K562 (cell line): ENCODE results near the gene INCA1. TPM values are rescaled to one million over a fixed set of nuclear protein-coding genes. Genes with fewer than 3 reads are reported as not detected.

Source experiments
- CBX2 ChIP-seq: fragments of 200-600 bp; sonication (generic); IDR thresholded peaks from one replicate; pipeline ENCODE4 v1.6.1; 2012; ENCODE audit warnings: mild to moderate bottlenecking, low read length, inconsistent platforms; ENCODE audit not compliant: insufficient read depth, poor library complexity, severe bottlenecking
- COPS2 ChIP-seq: fragments of 450-650 bp; conservative IDR thresholded peaks from 2 replicates; pipeline ENCODE4 v1.6.1; 2016; ENCODE audit warnings: mild to moderate bottlenecking, moderate library complexity
- CTCF ChIP-seq, 3 experiments: IDR thresholded peaks in 2 of 3; conservative IDR thresholded peaks in 1 of 3; 2 replicates each; pipeline ENCODE4 v1.5.1; 2011 to 2012; ENCODE audit warnings: low read length in 3 of 3, mild to moderate bottlenecking in 3 of 3, control low read depth in 2 of 3, improper control_type of control experiment in 1 of 3, inconsistent platforms in 1 of 3, low read depth in 1 of 3, mixed read lengths in 1 of 3, moderate library complexity in 1 of 3; ENCODE audit not compliant: insufficient read depth in 2 of 3
- CUX1 ChIP-seq: fragments of 200-800 bp; sonication (Bioruptor generic); IDR thresholded peaks from 2 replicates; pipeline ENCODE4 v1.6.1; 2016; ENCODE audit warnings: missing genetic modification characterization, missing compliant biosample characterization
- KDM2B ChIP-seq: fragments of 250-450 bp; sonication (Bioruptor Pico); IDR thresholded peaks from 2 replicates; pipeline ENCODE4 v1.8.0; 2021; ENCODE audit warnings: mild to moderate bottlenecking, moderate library complexity
- SAFB2 ChIP-seq: fragments of 200-400 bp; formaldehyde crosslinking; IDR thresholded peaks from 2 replicates; pipeline ENCODE4 v1.6.1; 2018; ENCODE audit warnings: borderline replicate concordance, low read length, low read depth, moderate library complexity; ENCODE audit not compliant: severe bottlenecking
- SREBF2 ChIP-seq: sonication (generic); formaldehyde crosslinking; IDR thresholded peaks from 2 replicates; pipeline ENCODE4 v1.4.0; 2020; ENCODE audit warnings: mild to moderate bottlenecking, missing genetic modification reagents
- ZNF699 ChIP-seq: fragments of 250-450 bp; sonication (Bioruptor Pico); IDR thresholded peaks from 2 replicates; pipeline ENCODE4 v1.8.0; 2021; ENCODE audit warnings: mild to moderate bottlenecking, moderate library complexity; ENCODE audit not compliant: insufficient replicate concordance
- polyA plus RNA-seq, 8 experiments: library from polyadenylated mRNA; depleted of rRNA in 4 of 8; stranded (reverse) in 5 of 8; unstranded in 3 of 8; fragments of >200 nt; fragmentation: Nextera tagmentation in 2 of 8; fragmentation: Illumina TruSeq in 1 of 8; extraction: Ambion mirVana in 2 of 8; extraction: Trizol in 1 of 8; gene quantifications; 2 replicates each; pipeline versions ENCODE4 v1.2.1 to v1.2.3, GENCODE V29; 2011 to 2014; ENCODE audit warnings: inconsistent platforms in 1 of 8, missing spikeins in 1 of 8
- total RNA-seq, 7 experiments: library from RNA; depleted of rRNA in 6 of 7; stranded (reverse); fragments of >200 nt in 6 of 7; fragmentation: Illumina TruSeq in 2 of 7; extraction: Trizol in 2 of 7; gene quantifications; 2 replicates each; pipeline versions ENCODE4 v1.2.1 to v1.2.3, GENCODE V29; 2011 to 2021; ENCODE audit warnings: low replicate concordance in 1 of 7
- TF ChIP-seq, protein P1 (sequence below): IDR thresholded peaks from 2 replicates; pipeline ENCODE4 v1.6.1; 2016; ENCODE audit warnings: missing genetic modification characterization, missing compliant biosample characterization
- TF ChIP-seq, protein P2 (sequence below), 2 experiments: fragments of 450-650 bp; IDR thresholded peaks; 2 replicates each; pipeline ENCODE4 v1.6.1; 2016
- TF ChIP-seq, protein P3 (sequence below): fragments of 250-450 bp; sonication (Bioruptor Pico); IDR thresholded peaks from 2 replicates; pipeline ENCODE4 v1.4.0; 2020; ENCODE audit warnings: mild to moderate bottlenecking, moderate library complexity, borderline replicate concordance

INCA1 gene
- total and polyA plus RNA-seq, 9 of the 15 experiments (the other 6 are each of a cell fraction or from before 2014, with no cell fraction given), result 0.08 to 0.50 (median 0.13) TPM; not detected in 4

GRCh38 chr17:4939796-4940554 is 57.3 kb downstream of the INCA1 start, which contains the start of the genes RNF167 and SLC25A11 (continued):
- TF ChIP-seq CUX1 (CRISPR knock-in tag), result no peak
- no peak for TF ChIP-seq SAFB2
- peak in 1 of 3 experiments; percentile 21; a peak in 1 of 6 replicates for TF ChIP-seq CTCF (IDR thresholded peaks at IDR 0.05 in 2 of 3, conservative IDR thresholded peaks at IDR 0.05 in 1 of 3; ENCODE audit: insufficient read depth in 2 of 3, low read depth in 1 of 3, low read length in 3 of 3)
- no peak for TF ChIP-seq COPS2
- TF ChIP-seq KDM2B (CRISPR knock-in tag), result no peak
- TF ChIP-seq, protein P1, sequence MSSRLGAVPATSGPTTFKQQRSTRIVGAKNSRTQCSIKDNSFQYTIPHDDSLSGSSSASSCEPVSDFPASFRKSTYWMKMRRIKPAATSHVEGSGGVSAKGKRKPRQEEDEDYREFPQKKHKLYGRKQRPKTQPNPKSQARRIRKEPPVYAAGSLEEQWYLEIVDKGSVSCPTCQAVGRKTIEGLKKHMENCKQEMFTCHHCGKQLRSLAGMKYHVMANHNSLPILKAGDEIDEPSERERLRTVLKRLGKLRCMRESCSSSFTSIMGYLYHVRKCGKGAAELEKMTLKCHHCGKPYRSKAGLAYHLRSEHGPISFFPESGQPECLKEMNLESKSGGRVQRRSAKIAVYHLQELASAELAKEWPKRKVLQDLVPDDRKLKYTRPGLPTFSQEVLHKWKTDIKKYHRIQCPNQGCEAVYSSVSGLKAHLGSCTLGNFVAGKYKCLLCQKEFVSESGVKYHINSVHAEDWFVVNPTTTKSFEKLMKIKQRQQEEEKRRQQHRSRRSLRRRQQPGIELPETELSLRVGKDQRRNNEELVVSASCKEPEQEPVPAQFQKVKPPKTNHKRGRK (tag), result no peak
- no peak for TF ChIP-seq ZNF699 (CRISPR knock-in tag)
- TF ChIP-seq, protein P2, sequence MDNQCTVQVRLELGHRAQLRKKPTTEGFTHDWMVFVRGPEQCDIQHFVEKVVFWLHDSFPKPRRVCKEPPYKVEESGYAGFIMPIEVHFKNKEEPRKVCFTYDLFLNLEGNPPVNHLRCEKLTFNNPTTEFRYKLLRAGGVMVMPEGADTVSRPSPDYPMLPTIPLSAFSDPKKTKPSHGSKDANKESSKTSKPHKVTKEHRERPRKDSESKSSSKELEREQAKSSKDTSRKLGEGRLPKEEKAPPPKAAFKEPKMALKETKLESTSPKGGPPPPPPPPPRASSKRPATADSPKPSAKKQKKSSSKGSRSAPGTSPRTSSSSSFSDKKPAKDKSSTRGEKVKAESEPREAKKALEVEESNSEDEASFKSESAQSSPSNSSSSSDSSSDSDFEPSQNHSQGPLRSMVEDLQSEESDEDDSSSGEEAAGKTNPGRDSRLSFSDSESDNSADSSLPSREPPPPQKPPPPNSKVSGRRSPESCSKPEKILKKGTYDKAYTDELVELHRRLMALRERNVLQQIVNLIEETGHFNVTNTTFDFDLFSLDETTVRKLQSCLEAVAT (IDR thresholded peaks at IDR 0.05), result no peak
- no peak for TF ChIP-seq SREBF2 (CRISPR knock-in tag)
- TF ChIP-seq CBX2, result no peak
- TF ChIP-seq, protein P3, sequence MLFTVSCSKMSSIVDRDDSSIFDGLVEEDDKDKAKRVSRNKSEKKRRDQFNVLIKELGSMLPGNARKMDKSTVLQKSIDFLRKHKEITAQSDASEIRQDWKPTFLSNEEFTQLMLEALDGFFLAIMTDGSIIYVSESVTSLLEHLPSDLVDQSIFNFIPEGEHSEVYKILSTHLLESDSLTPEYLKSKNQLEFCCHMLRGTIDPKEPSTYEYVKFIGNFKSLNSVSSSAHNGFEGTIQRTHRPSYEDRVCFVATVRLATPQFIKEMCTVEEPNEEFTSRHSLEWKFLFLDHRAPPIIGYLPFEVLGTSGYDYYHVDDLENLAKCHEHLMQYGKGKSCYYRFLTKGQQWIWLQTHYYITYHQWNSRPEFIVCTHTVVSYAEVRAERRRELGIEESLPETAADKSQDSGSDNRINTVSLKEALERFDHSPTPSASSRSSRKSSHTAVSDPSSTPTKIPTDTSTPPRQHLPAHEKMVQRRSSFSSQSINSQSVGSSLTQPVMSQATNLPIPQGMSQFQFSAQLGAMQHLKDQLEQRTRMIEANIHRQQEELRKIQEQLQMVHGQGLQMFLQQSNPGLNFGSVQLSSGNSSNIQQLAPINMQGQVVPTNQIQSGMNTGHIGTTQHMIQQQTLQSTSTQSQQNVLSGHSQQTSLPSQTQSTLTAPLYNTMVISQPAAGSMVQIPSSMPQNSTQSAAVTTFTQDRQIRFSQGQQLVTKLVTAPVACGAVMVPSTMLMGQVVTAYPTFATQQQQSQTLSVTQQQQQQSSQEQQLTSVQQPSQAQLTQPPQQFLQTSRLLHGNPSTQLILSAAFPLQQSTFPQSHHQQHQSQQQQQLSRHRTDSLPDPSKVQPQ (CRISPR knock-in tag), result no peak
